Activated CD4-positive, alpha-beta T cell treated with anti-CD3 and anti-CD28 coated beads, Interleukin-2, amount 10 ng/mL, durations not matched to agents 7 days and 5 days (primary cell): ENCODE results near the gene TMEM132A. TPM values are rescaled to one million over a fixed set of nuclear protein-coding genes. Genes with fewer than 3 reads are reported as not detected.
"Not testable (repeated sequence)": the region's sequence is repeated elsewhere in the genome, so short reads cannot be mapped to it uniquely, and the experiment has no call there.

Source experiments
- CTCF ChIA-PET: fragments of 350-600 bp; sonication (Branson Sonifier 250); formaldehyde crosslinking; loops from one replicate; lab custom pipeline; 2021; ENCODE audit warnings: antibody characterized with exemption; lab: Charles Lee
- POLR2A ChIA-PET: fragments of 350-600 bp; sonication (Branson Sonifier 250); formaldehyde crosslinking; loops from one replicate; lab custom pipeline; 2021; ENCODE audit warnings: antibody characterized with exemption; lab: Charles Lee
- DNase-seq: peaks from one replicate; pipeline ENCODE4 v3.0.0-alpha.2; 2020
- H3K27ac Mint-ChIP-seq: one replicate; pipeline ENCODE4 v1.8.0; 2021; ENCODE audit warnings: mild to moderate bottlenecking, moderate library complexity, mixed read lengths
- H3K27me3 Mint-ChIP-seq: one replicate; pipeline ENCODE4 v1.8.0; 2021; ENCODE audit warnings: mixed read lengths
- H3K36me3 Mint-ChIP-seq: one replicate; pipeline ENCODE4 v1.8.0; 2021; ENCODE audit warnings: low read depth, mixed read lengths
- H3K4me1 Mint-ChIP-seq: one replicate; pipeline ENCODE4 v1.8.0; 2021; ENCODE audit warnings: mixed read lengths
- H3K4me3 Mint-ChIP-seq: one replicate; pipeline ENCODE4 v1.8.0; 2021; ENCODE audit warnings: mild to moderate bottlenecking, moderate library complexity, mixed read lengths
- H3K9me3 Mint-ChIP-seq: one replicate; pipeline ENCODE4 v1.8.0; 2021; ENCODE audit warnings: mixed read lengths
- total RNA-seq, 2 experiments: library from RNA; stranded (reverse); gene quantifications; one replicate each; pipeline ENCODE4 v1.2.3, GENCODE V29; 2021

The TMEM132A gene
- total RNA-seq, 2 experiments from 2014 or later: 0.40 to 0.47 TPM

GRCh38 chr11:60908803-60909202 is 15.5 kb upstream of the TMEM132A start:
- POLR2A ChIA-PET: no interaction called here
- Mint-ChIP-seq H3K9me3 (no peaks in the 10 kb centered on the region), H3K4me1 (peaks cover 54% of the 10 kb centered on the region), H3K36me3 (peaks cover 7% of the 10 kb centered on the region), H3K27ac (no peak overlapping the region), H3K4me3 (no peak overlapping the region), H3K27me3 (peaks cover 9% of the 10 kb centered on the region)
- DNase-seq: no peak
- CTCF ChIA-PET: interaction anchor here (0.5 kb wide), 1 partner anchor 45 kb away, joined by 4 read pairs; no protein-coding TSS in a partner anchor

GRCh38 chr11:60909680-60910280 is 14.5 kb upstream of the TMEM132A start:
- DNase-seq, H3K27me3 Mint-ChIP-seq, POLR2A ChIA-PET, H3K9me3 Mint-ChIP-seq, H3K4me3 Mint-ChIP-seq, CTCF ChIA-PET, H3K27ac Mint-ChIP-seq, H3K36me3 Mint-ChIP-seq: not testable (repeated sequence)
- peaks cover 46% of the 10 kb centered on the region for H3K4me1 Mint-ChIP-seq

- peaks cover 43% of the 10 kb centered on the region for H3K4me1 Mint-ChIP-seq
- no peaks in the 10 kb centered on the region for H3K9me3 Mint-ChIP-seq
- H3K36me3 Mint-ChIP-seq: peaks cover under 1% of the 10 kb centered on the region
- CTCF ChIA-PET: no interaction called here
- H3K27me3 Mint-ChIP-seq: peaks cover 9% of the 10 kb centered on the region
- no peak overlapping the region for H3K4me3 Mint-ChIP-seq
- POLR2A ChIA-PET: no interaction called here
- no peak for DNase-seq
- no peak overlapping the region for H3K27ac Mint-ChIP-seq
Measured at GRCh38 chr11:60910281-60910687, 14.0 kb upstream of the TMEM132A start.

- POLR2A ChIA-PET: no interaction called here
- no peak overlapping the region for H3K27ac Mint-ChIP-seq
- H3K36me3 Mint-ChIP-seq: no peaks in the 10 kb centered on the region
- H3K27me3 Mint-ChIP-seq: peaks cover 9% of the 10 kb centered on the region
- no peaks in the 10 kb centered on the region for H3K9me3 Mint-ChIP-seq
- CTCF ChIA-PET: interaction anchor here (3.4 to 4.8 kb wide), 2 partner anchors 7 to 11 kb away, joined by 12 to 40 read pairs; partner anchors contain the start of gene PRPF19
- DNase-seq: no peak
- H3K4me1 Mint-ChIP-seq: peaks cover 44% of the 10 kb centered on the region
- no peak overlapping the region for H3K4me3 Mint-ChIP-seq
Measured at GRCh38 chr11:60910711-60911380, 13.4 kb upstream of the TMEM132A start.

GRCh38 chr11:60912223-60912850 is 11.9 kb upstream of the TMEM132A start:
- H3K4me1 Mint-ChIP-seq: peaks cover 46% of the 10 kb centered on the region
- CTCF ChIA-PET: interaction anchor here (0.7 to 4.8 kb wide), 4 partner anchors 9 to 81 kb away, joined by 3 to 40 read pairs (median 10); partner anchors contain the start of gene PRPF19
- peaks cover 9% of the 10 kb centered on the region for H3K27me3 Mint-ChIP-seq
- no peaks in the 10 kb centered on the region for H3K36me3 Mint-ChIP-seq
- H3K9me3 Mint-ChIP-seq: no peaks in the 10 kb centered on the region
- H3K4me3 Mint-ChIP-seq: peak overlapping the region; percentile 14
- DNase-seq: no peak
- peak overlapping the region; percentile 79 for H3K27ac Mint-ChIP-seq
- POLR2A ChIA-PET: interaction anchor here (0.6 kb wide), 2 partner anchors 84 to 238 kb away, joined by 3 read pairs; no protein-coding TSS in a partner anchor

- H3K27ac Mint-ChIP-seq: peak overlapping the region; percentile 94
Measured at GRCh38 chr11:60912851-60913528, 11.3 kb upstream of the TMEM132A start.

GRCh38 chr11:60913793-60914632 is 10.2 kb upstream of the TMEM132A start, which contains the start of gene TMEM109:
Gene TMEM109, plus strand, starts transcription at chr11:60914158. Its CDS starts 5,536 bp downstream, at chr11:60919694.
- peaks cover 5% of the 10 kb centered on the region for H3K27me3 Mint-ChIP-seq
- peak within 1 kb of the TSS; percentile 94 for H3K27ac Mint-ChIP-seq
- no peaks in the 10 kb centered on the region for H3K9me3 Mint-ChIP-seq
- peaks cover 44% of the 10 kb centered on the region for H3K4me1 Mint-ChIP-seq
- ChIA-PET CTCF (interaction anchor here (0.5 to 4.8 kb wide), 9 partner anchors 10 to 1289 kb away, joined by 3 to 40 read pairs (median 7); partner anchors contain the start of genes CD6 and PRPF19), POLR2A (interaction anchor here (0.6 kb wide), 2 partner anchors 53 to 72 kb away, joined by 3 to 4 read pairs; no protein-coding TSS in a partner anchor)
- peak; percentile 91 for DNase-seq
- H3K36me3 Mint-ChIP-seq: no peaks in the 10 kb centered on the region
- H3K4me3 Mint-ChIP-seq: peak within 1 kb of the TSS; percentile 92

More at GRCh38 chr11:60912851-60913528, 11.3 kb upstream of the TMEM132A start:
- H3K9me3 Mint-ChIP-seq: no peaks in the 10 kb centered on the region
- peaks cover 43% of the 10 kb centered on the region for H3K4me1 Mint-ChIP-seq
- ChIA-PET POLR2A (interaction anchor here (0.6 kb wide), 1 partner anchor 52 kb away, joined by 4 read pairs; no protein-coding TSS in a partner anchor), CTCF (interaction anchor here (2.4 to 4.8 kb wide), 4 partner anchors 9 to 81 kb away, joined by 7 to 40 read pairs (median 10); partner anchors contain the start of genes CD6 and PRPF19)
- H3K4me3 Mint-ChIP-seq: peak overlapping the region; percentile 92
- H3K27me3 Mint-ChIP-seq: peaks cover 7% of the 10 kb centered on the region
- no peak for DNase-seq
- no peaks in the 10 kb centered on the region for H3K36me3 Mint-ChIP-seq

- Mint-ChIP-seq H3K27me3 (no peaks in the 10 kb centered on the region), H3K27ac (peak overlapping the region; percentile 88), H3K4me1 (peaks cover 44% of the 10 kb centered on the region), H3K4me3 (peak overlapping the region; percentile 92), H3K9me3 (no peaks in the 10 kb centered on the region), H3K36me3 (peaks cover 2% of the 10 kb centered on the region)
- peak; percentile 42 for DNase-seq
- CTCF ChIA-PET: interaction anchor here (0.5 to 4.8 kb wide), 14 partner anchors 9 to 1290 kb away, joined by 3 to 40 read pairs (median 4); partner anchors contain the start of genes CD6, PRPF19 and TMEM132A
- POLR2A ChIA-PET: interaction anchor here (0.9 kb wide), 1 partner anchor 8 kb away, joined by 4 read pairs; the partner anchor contains the start of gene PRPF19
Measured at GRCh38 chr11:60914633-60915247, 9.5 kb upstream of the TMEM132A start.

GRCh38 chr11:60915248-60915914 is 8.9 kb upstream of the TMEM132A start:
- peak overlapping the region; percentile 92 for H3K4me3 Mint-ChIP-seq
- no peaks in the 10 kb centered on the region for H3K9me3 Mint-ChIP-seq
- no peaks in the 10 kb centered on the region for H3K27me3 Mint-ChIP-seq
- peak overlapping the region; percentile 88 for H3K27ac Mint-ChIP-seq
- DNase-seq: peak; percentile 79
- peaks cover 44% of the 10 kb centered on the region for H3K4me1 Mint-ChIP-seq
- H3K36me3 Mint-ChIP-seq: peaks cover 6% of the 10 kb centered on the region
- CTCF ChIA-PET: interaction anchor here (0.7 to 4.8 kb wide), 15 partner anchors 9 to 441 kb away, joined by 3 to 40 read pairs (median 3); partner anchors contain the start of genes CD6, PRPF19 and TMEM132A
- POLR2A ChIA-PET: interaction anchor here (0.9 kb wide), 1 partner anchor 9 kb away, joined by 4 read pairs; the partner anchor contains the start of gene PRPF19

- Mint-ChIP-seq H3K27me3 (no peaks in the 10 kb centered on the region), H3K9me3 (no peaks in the 10 kb centered on the region), H3K4me1 (peaks cover 38% of the 10 kb centered on the region), H3K36me3 (peaks cover 18% of the 10 kb centered on the region), H3K27ac (no peak overlapping the region), H3K4me3 (no peak overlapping the region)
- POLR2A ChIA-PET: no interaction called here
- CTCF ChIA-PET: interaction anchor here (0.7 to 3.6 kb wide), 4 partner anchors 11 to 469 kb away, joined by 3 to 17 read pairs (median 4); no protein-coding TSS in a partner anchor
- DNase-seq: no peak
Measured at GRCh38 chr11:60916669-60917206, 7.5 kb upstream of the TMEM132A start.
